T-cell (primary cell): ENCODE results near the gene ETS1. TPM values are rescaled to one million over a fixed set of nuclear protein-coding genes. Genes with fewer than 3 reads are reported as not detected.

Experiments used
- ATAC-seq, 4 experiments: fragments of 200-7000 bp in 3 of 4; fragments of 150-1000 bp in 1 of 4; cut with Tn5 transposase; replicated peaks in 1 of 4; 1 replicate in 3 of 4; 2 replicates in 1 of 4; pipeline ENCODE4 v1.10.0; 2021; ENCODE audit warnings: moderate library complexity in 3 of 4, mild to moderate bottlenecking in 2 of 4, moderate number of reproducible peaks in 1 of 4
- CTCF ChIA-PET, 2 donors: fragments of 300-600 bp; sonication (Branson Sonifier 250); formaldehyde crosslinking; loops; one replicate each; lab custom pipeline; 2022; ENCODE audit warnings: antibody characterized with exemption in 2 of 2; lab: Charles Lee
- POLR2A ChIA-PET, 2 donors: fragments of 300-600 bp; sonication (Branson Sonifier 250); formaldehyde crosslinking; loops; one replicate each; lab custom pipeline; 2022; ENCODE audit warnings: antibody characterized with exemption in 2 of 2; lab: Charles Lee
- DNase-seq, 35 experiments: peaks; one replicate each; pipeline versions ENCODE4 v3.0.0 to v3.0.0-alpha.2; 2013 to 2023
- H3K27ac ChIP-seq: one replicate; pipeline ENCODE4 v1.5.1; 2013; ENCODE audit warnings: low read length
- H3K27me3 ChIP-seq, 2 experiments: replicated peaks in 1 of 2; 1 replicate in 1 of 2; 2 replicates in 1 of 2; pipeline versions ENCODE4 v1.6.1 to v1.7.0; 2013; ENCODE audit warnings: low read length in 1 of 2, mixed read lengths in 1 of 2; ENCODE audit not compliant: control insufficient read depth in 2 of 2, insufficient read depth in 2 of 2; ENCODE audit errors: extremely low read depth in 1 of 2
- H3K36me3 ChIP-seq, 2 donors: 1 replicate in 1 of 2; 2 replicates in 1 of 2; pipeline versions ENCODE4 v1.6.1 to v1.7.0; 2013; ENCODE audit warnings: low read length in 1 of 2; ENCODE audit not compliant: control insufficient read depth in 2 of 2, insufficient read depth in 1 of 2; ENCODE audit errors: extremely low read depth in 1 of 2
- H3K4me1 ChIP-seq, 2 experiments: 1 replicate in 1 of 2; 2 replicates in 1 of 2; pipeline versions ENCODE4 v1.6.1 to v1.7.0; 2013; ENCODE audit warnings: low read length in 2 of 2, mixed read lengths in 1 of 2; ENCODE audit not compliant: insufficient read depth in 2 of 2, control insufficient read depth in 1 of 2; ENCODE audit errors: extremely low read depth in 1 of 2
- H3K4me3 ChIP-seq, 2 donors: 1 replicate in 1 of 2; 2 replicates in 1 of 2; pipeline versions ENCODE4 v1.5.1 to v1.7.0; 2013; ENCODE audit warnings: mild to moderate bottlenecking in 2 of 2, low read length in 1 of 2, moderate library complexity in 1 of 2; ENCODE audit not compliant: control insufficient read depth in 1 of 2; ENCODE audit errors: extremely low read depth in 1 of 2
- H3K9me3 ChIP-seq: 2 replicates; pipeline ENCODE4 v1.7.0; 2013
- H3K27ac Mint-ChIP-seq, 2 donors: one replicate each; pipeline ENCODE4 v1.8.0; 2020 to 2021; ENCODE audit warnings: mild to moderate bottlenecking in 2 of 2, mixed read lengths in 2 of 2
- H3K27me3 Mint-ChIP-seq, 2 donors: one replicate each; pipeline ENCODE4 v1.8.0; 2021 to 2022; ENCODE audit warnings: mixed read lengths in 2 of 2
- H3K36me3 Mint-ChIP-seq: one replicate; pipeline ENCODE4 v1.8.0; 2021; ENCODE audit warnings: mixed read lengths
- H3K4me1 Mint-ChIP-seq, 3 donors: one replicate each; pipeline ENCODE4 v1.8.0; 2020 to 2022; ENCODE audit warnings: mixed read lengths in 3 of 3, mild to moderate bottlenecking in 1 of 3
- H3K4me3 Mint-ChIP-seq, 3 donors: one replicate each; pipeline ENCODE4 v1.8.0; 2020 to 2022; ENCODE audit warnings: mild to moderate bottlenecking in 3 of 3, mixed read lengths in 3 of 3, moderate library complexity in 3 of 3
- H3K9me3 Mint-ChIP-seq, 3 donors: one replicate each; pipeline ENCODE4 v1.8.0; 2020 to 2022; ENCODE audit warnings: mixed read lengths in 3 of 3
- WGBS: methylation state at CpG from one replicate; pipeline ENCODE4 v1.1.5; 2013; ENCODE audit warnings: missing lambda C conversion rate; ENCODE audit not compliant: insufficient coverage; 5-methylcytosine and 5-hydroxymethylcytosine counted together
- total RNA-seq, 35 experiments: library from RNA in 6 of 35; stranded (reverse) in 6 of 35; fragments of 120-200 nt in 1 of 35; gene quantifications; one replicate each; pipeline versions ENCODE4 v1.2.1 to v1.2.4 and lab custom pipeline; 2013 to 2026

The ETS1 gene
- total RNA-seq, 5 donors from 2014 or later (not counting 1 experiment from before 2014, with no cell fraction given), result 773 to 1,065 (median 854) TPM

DNA sequence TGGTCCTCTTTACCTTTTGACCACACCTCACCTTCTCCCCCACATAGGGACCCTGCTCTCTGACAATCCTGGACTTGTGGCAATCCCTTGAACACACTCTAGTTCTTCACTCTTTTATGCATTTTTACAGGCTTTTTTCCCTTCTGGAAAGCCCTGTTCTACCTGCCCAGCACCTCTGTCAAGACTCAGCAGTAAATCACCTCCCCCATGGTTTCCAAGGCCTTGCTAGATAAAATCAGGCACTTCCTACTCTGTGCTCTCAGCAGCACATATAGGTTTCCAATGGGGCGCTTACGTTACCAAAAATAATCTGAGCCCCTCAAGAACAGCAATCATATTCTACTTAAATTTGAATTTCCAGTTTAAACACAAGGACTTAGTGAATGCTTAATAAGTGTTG is 53.9 kb downstream of the ETS1 start:
- no peaks in the 10 kb centered on the region for H3K27me3 ChIP-seq
- H3K27ac ChIP-seq, result no peak overlapping the region
- DNase-seq (no peak), ATAC-seq (no peak)
- peaks cover 0 to 4% of the 10 kb centered on the region in 2 experiments for H3K4me1 ChIP-seq
- ChIA-PET POLR2A (no interaction called here), CTCF (no interaction called here)
- H3K4me3 ChIP-seq, result no peak overlapping the region
- WGBS, result no CpG with 5 or more reads among the region's 2 CpGs
- H3K36me3 ChIP-seq, result no peaks in the 10 kb centered on the region
- Mint-ChIP-seq H3K4me1 (peaks cover 45 to 65% (median 49%) of the 10 kb centered on the region in 3 donors), H3K27ac (peak overlapping the region in 1 of 2 donors; percentile 28), H3K36me3 (no peaks in the 10 kb centered on the region), H3K9me3 (no peaks in the 10 kb centered on the region), H3K27me3 (no peaks in the 10 kb centered on the region), H3K4me3 (no peak overlapping the region)
- H3K9me3 ChIP-seq, result no peaks in the 10 kb centered on the region

DNA sequence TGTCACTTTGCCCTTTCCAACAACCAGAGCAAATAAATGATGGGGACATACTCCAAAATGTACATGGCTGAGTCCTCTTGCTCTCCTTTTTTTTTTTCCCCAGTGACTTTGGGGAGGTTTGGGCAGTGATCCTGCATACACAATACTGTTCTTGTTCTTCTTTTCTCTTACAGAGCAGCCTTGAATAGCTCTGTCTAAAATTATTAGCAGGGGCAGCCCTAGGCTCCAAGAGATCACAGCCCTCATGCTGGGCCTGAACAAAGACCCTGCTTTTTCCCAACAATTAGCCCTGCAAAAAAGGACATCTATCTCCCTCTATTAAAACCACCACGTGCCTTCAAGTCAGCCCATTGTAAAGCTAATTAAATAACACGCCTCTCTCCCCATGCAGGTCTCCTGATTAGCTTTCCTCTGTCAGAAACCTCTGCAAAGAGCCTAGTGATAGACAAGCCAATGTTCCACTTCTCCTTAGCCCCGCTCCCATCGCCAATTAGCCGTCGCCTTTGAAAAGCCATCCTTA is 54.7 kb downstream of the ETS1 start:
- Histone ChIP-seq H3K36me3 (no peaks in the 10 kb centered on the region), H3K27me3 (no peaks in the 10 kb centered on the region), H3K4me1 (peaks cover 8 to 12% of the 10 kb centered on the region in 2 experiments), H3K27ac (no peak overlapping the region), H3K9me3 (no peaks in the 10 kb centered on the region), H3K4me3 (no peak overlapping the region)
- ATAC-seq (no peak), DNase-seq (no peak)
- H3K9me3 Mint-ChIP-seq, result no peaks in the 10 kb centered on the region
- POLR2A ChIA-PET, result no interaction called here
- CTCF ChIA-PET, result interaction anchor here (0.7 to 1.1 kb wide), 3 partner anchors 23 to 375 kb away, joined by 3 to 4 read pairs (median 3); no protein-coding TSS in a partner anchor
- H3K4me3 Mint-ChIP-seq, result no peak overlapping the region
- H3K27me3 Mint-ChIP-seq, result no peaks in the 10 kb centered on the region
- H3K36me3 Mint-ChIP-seq, result no peaks in the 10 kb centered on the region
- H3K4me1 Mint-ChIP-seq, result peaks cover 53 to 73% (median 58%) of the 10 kb centered on the region in 3 donors
- H3K27ac Mint-ChIP-seq, result no peak overlapping the region
- WGBS, result 94% methylated on average over 2 of the region's 6 CpGs

DNA sequence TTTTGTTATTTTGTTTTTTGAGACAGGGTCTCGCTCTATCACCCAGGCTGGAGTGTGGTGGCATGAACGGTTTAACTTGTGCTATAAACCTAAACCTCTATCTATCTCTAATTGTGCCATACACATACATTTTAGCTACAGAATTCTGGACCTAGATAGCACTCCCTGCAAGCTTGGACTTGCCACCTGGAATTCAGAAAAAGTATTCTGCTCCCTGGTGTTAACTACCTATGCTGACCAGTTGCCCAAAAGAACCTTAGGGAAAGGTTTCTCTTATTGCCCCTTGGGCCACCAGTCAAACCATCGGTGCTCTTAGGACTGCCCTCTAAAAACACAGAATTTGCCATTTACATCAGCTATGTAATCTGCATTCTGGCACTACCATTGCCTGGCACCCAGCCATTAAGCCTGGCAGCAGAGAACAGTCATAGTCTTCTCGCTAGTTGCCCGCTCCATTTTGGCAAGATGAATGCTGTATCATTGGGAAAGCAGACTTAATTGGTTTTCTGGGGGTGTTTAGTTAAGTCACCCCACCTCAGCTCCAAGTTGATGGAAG is 55.3 kb downstream of the ETS1 start:
- Mint-ChIP-seq H3K4me3 (no peak overlapping the region), H3K9me3 (no peaks in the 10 kb centered on the region), H3K27ac (no peak overlapping the region), H3K4me1 (peaks cover 59 to 73% (median 63%) of the 10 kb centered on the region in 3 donors), H3K36me3 (no peaks in the 10 kb centered on the region), H3K27me3 (no peaks in the 10 kb centered on the region)
- CTCF ChIA-PET, result interaction anchor here (0.5 to 1.1 kb wide), 6 partner anchors 16 to 374 kb away, joined by 3 to 9 read pairs (median 3); no protein-coding TSS in a partner anchor
- Histone ChIP-seq H3K9me3 (no peaks in the 10 kb centered on the region), H3K4me3 (no peak overlapping the region), H3K27ac (no peak overlapping the region), H3K36me3 (no peaks in the 10 kb centered on the region), H3K27me3 (no peaks in the 10 kb centered on the region), H3K4me1 (peaks cover 13 to 18% of the 10 kb centered on the region in 2 experiments)
- DNase-seq (no peak), ATAC-seq (no peak)
- WGBS, result 100% methylated on average over 2 of the region's 5 CpGs
- POLR2A ChIA-PET, result no interaction called here

GRCh38 chr11:128531588-128531987 is 55.8 kb downstream of the ETS1 start:
- no peaks in the 10 kb centered on the region for H3K36me3 ChIP-seq
- WGBS, result 100% methylated on average over 1 of the region's 2 CpGs

GRCh38 chr11:128530118-128531074 is 57.0 kb downstream of the ETS1 start:
- no peaks in the 10 kb centered on the region for H3K36me3 ChIP-seq
- ATAC-seq (no peak), DNase-seq (no peak)
- WGBS, result 100% methylated on average over 3 of the region's 7 CpGs
- no peak overlapping the region for H3K4me3 ChIP-seq
- Mint-ChIP-seq H3K36me3 (no peaks in the 10 kb centered on the region), H3K27ac (peak overlapping the region; percentile 2 to 54), H3K4me1 (peaks cover 70 to 74% (median 73%) of the 10 kb centered on the region in 3 donors), H3K9me3 (no peaks in the 10 kb centered on the region), H3K27me3 (no peaks in the 10 kb centered on the region), H3K4me3 (no peak overlapping the region)
- H3K27me3 ChIP-seq, result no peaks in the 10 kb centered on the region
- no peak overlapping the region for H3K27ac ChIP-seq
- POLR2A ChIA-PET, result interaction anchor here in 1 of 2 donors (0.6 kb wide), 1 partner anchor 14 kb away, joined by 4 read pairs; no protein-coding TSS in a partner anchor
- CTCF ChIA-PET, result interaction anchor here in 1 of 2 donors (2.6 kb wide), 1 partner anchor 101 kb away, joined by 10 read pairs; no protein-coding TSS in a partner anchor
- peaks cover 28 to 32% of the 10 kb centered on the region in 2 experiments for H3K4me1 ChIP-seq
- no peaks in the 10 kb centered on the region for H3K9me3 ChIP-seq

More at GRCh38 chr11:128531588-128531987, 55.8 kb downstream of the ETS1 start:
- H3K27ac ChIP-seq, result no peak overlapping the region
- Mint-ChIP-seq H3K4me1 (peaks cover 64 to 73% (median 68%) of the 10 kb centered on the region in 3 donors), H3K27me3 (no peaks in the 10 kb centered on the region), H3K27ac (no peak overlapping the region), H3K36me3 (no peaks in the 10 kb centered on the region), H3K9me3 (no peaks in the 10 kb centered on the region), H3K4me3 (no peak overlapping the region)
- no peaks in the 10 kb centered on the region for H3K9me3 ChIP-seq
- ChIA-PET CTCF (interaction anchor here (0.5 to 1.1 kb wide), 6 partner anchors 17 to 359 kb away, joined by 3 to 9 read pairs (median 3); no protein-coding TSS in a partner anchor), POLR2A (no interaction called here)
- peaks cover 18 to 23% of the 10 kb centered on the region in 2 experiments for H3K4me1 ChIP-seq
- DNase-seq (no peak), ATAC-seq (no peak)
- no peak overlapping the region for H3K4me3 ChIP-seq
- no peaks in the 10 kb centered on the region for H3K27me3 ChIP-seq

- Mint-ChIP-seq H3K27me3 (no peaks in the 10 kb centered on the region), H3K4me3 (peak overlapping the region in 1 of 3 donors; percentile 99), H3K27ac (peak overlapping the region; percentile 97 to 98), H3K36me3 (no peaks in the 10 kb centered on the region), H3K4me1 (peaks cover 73 to 81% (median 76%) of the 10 kb centered on the region in 3 donors), H3K9me3 (no peaks in the 10 kb centered on the region)
- ATAC-seq, result no peak
- Histone ChIP-seq H3K27me3 (no peaks in the 10 kb centered on the region), H3K36me3 (no peaks in the 10 kb centered on the region), H3K4me1 (peaks cover 43 to 51% of the 10 kb centered on the region in 2 experiments), H3K27ac (no peak overlapping the region), H3K9me3 (no peaks in the 10 kb centered on the region), H3K4me3 (no peak overlapping the region)
- DNase-seq, result no peak
- WGBS, result no CpG with 5 or more reads among the region's 2 CpGs
- POLR2A ChIA-PET, result interaction anchor here (0.6 to 1.0 kb wide), 2 partner anchors 26 to 82 kb away, joined by 3 to 4 read pairs; no protein-coding TSS in a partner anchor
- CTCF ChIA-PET, result interaction anchor here in 1 of 2 donors (0.6 to 2.6 kb wide), 3 partner anchors 10 to 1636 kb away, joined by 3 to 10 read pairs (median 3); no protein-coding TSS in a partner anchor
These were observed 59.1 kb downstream of the ETS1 start for GRCh38 chr11:128528294-128528693.
